Coronary artery (tissue), 2 donors: Measurements from ENCODE around the gene PPP1R8.

Experiments
- DNase-seq: peaks from one replicate; pipeline ENCODE4 v3.0.0-alpha.2; 2017; ENCODE audit warnings: low spot score
- H3K27ac ChIP-seq, 2 donors: fragments of 200-600 bp; sonication (generic); one replicate each; pipeline ENCODE4 v1.5.1; 2016 to 2019
- H3K4me3 ChIP-seq: fragments of 200-600 bp; sonication (generic); 2 replicates; pipeline ENCODE4 v1.5.1; 2016; ENCODE audit warnings: mild to moderate bottlenecking, moderate library complexity
- TF ChIP-seq, protein P1 (sequence below): fragments of 200-600 bp; sonication (generic); IDR thresholded peaks from one replicate; pipeline ENCODE4 v1.5.1; 2019; ENCODE audit warnings: antibody characterized with exemption

The PPP1R8 gene

DNA sequence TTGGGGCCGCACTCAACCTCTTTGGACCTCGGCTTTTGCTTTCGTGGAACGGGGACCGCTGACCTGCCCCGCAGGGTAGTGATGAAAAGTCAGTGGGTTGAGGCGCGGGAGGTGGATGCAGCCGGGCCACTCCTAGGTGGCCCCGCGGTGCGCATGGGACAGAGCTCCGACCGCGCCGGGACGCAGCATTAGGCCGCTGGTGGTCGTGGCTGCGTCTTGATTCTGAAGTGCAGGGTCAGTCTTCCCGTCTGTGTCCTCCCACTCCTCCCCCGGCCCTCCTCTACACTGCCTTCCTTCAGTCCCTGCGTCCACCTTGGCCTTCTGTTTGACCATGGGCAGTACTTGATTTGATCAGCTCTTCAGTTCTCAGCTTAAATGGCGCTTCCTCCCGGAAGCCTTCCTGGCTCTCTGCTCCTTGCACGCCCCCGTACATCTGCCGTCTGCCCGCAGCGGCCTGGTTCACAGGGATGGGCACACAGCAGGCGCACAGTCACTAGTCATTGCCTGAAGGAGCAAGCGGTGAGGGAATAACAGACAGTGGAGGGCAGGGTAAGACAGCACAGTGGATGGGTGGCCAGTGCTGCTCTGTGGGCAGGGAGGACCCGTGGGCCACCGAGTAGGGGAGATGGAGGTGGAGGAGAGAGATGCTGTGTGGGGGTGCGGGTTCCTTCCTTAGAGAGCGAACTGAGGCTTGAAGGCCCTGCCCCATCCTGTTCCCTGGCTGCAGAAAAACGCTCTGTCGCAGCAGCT lies 42.4 kb downstream of the PPP1R8 start:
- DNase-seq: no peak
- Histone ChIP-seq H3K27ac (peak overlapping the region; percentile 62 to 85), H3K4me3 (peak overlapping the region; percentile 92)
- TF ChIP-seq, protein P1, sequence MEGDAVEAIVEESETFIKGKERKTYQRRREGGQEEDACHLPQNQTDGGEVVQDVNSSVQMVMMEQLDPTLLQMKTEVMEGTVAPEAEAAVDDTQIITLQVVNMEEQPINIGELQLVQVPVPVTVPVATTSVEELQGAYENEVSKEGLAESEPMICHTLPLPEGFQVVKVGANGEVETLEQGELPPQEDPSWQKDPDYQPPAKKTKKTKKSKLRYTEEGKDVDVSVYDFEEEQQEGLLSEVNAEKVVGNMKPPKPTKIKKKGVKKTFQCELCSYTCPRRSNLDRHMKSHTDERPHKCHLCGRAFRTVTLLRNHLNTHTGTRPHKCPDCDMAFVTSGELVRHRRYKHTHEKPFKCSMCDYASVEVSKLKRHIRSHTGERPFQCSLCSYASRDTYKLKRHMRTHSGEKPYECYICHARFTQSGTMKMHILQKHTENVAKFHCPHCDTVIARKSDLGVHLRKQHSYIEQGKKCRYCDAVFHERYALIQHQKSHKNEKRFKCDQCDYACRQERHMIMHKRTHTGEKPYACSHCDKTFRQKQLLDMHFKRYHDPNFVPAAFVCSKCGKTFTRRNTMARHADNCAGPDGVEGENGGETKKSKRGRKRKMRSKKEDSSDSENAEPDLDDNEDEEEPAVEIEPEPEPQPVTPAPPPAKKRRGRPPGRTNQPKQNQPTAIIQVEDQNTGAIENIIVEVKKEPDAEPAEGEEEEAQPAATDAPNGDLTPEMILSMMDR: no peak

DNA sequence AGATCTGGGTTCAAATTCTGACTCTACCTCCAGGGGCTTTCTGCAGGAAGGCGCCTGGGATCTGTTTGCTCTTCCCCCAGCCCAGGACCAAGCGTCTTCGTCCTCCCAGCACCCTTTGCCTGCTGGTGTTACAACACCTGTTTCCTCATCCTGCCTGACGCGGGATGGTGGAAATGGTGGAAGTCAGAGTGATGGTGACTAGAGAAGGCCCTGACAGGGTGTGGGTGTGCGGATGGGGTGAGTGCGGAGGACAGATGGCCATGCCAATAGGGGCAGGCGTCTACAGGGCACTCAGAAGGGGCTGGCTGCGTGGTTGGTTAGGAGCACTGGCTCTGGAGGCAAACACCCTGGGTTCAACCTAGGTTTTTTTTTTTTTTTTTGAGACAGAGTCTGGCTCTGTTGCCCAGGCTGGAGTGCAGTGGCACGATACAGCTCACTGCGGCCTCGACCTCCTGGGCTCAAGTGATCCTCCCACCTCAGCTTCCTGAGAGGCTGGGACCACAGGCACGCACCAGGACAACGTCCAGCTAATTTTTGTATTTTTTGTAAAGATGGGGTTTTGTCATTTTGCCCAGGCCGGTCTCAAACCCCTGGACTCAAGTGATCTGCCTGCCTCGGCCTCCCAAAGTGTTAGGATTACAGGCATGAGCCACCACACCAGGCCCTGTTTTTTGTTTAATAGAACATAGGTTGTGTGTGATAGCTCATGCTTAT lies 43.2 kb downstream of the PPP1R8 start:
- TF ChIP-seq, protein P1: no peak
- peak overlapping the region; percentile 66 to 85 for H3K27ac ChIP-seq
- no peak for DNase-seq
- peak overlapping the region; percentile 92 for H3K4me3 ChIP-seq

DNA sequence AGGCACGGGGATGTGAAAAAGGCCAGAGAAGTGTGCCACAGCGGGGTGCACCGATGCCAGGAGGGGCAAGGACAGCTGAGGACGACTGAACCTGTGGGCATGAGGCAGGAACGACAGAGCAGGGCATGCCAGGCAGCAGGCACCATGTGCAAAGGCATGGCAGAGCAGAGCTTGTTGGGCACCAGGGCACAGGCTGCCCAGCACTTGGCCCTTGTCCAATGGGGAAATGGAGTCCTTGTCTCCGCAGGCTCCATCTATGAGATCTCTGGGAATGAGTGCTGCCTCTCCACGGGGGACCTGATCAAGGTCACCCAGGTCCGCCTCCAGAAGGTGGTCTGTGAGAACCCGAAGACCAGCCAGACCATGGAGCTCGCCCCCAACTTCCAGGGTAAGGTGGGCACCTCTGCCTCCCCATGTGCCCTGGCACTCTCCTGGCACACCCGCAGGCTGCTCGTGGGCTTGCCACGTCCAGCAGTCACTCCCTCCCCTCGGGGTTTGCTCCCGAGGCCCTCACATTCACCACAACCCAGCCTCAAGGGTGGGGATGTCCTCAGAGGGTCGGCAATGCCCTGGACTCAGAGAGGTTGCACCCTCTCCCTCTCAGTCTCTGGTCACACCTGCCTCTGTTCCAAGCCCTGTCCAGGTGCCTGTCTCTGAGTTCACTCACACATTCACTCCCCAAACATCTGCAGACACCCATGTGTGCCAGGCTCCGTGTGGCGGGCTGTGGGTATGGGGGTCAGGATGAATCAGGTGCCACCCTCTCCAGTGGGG lies 45.9 kb downstream of the PPP1R8 start:
- TF ChIP-seq, protein P1: no peak
- Histone ChIP-seq H3K4me3 (no peak overlapping the region), H3K27ac (peak overlapping the region in 1 of 2 donors; percentile 41)
- DNase-seq: no peak

DNA sequence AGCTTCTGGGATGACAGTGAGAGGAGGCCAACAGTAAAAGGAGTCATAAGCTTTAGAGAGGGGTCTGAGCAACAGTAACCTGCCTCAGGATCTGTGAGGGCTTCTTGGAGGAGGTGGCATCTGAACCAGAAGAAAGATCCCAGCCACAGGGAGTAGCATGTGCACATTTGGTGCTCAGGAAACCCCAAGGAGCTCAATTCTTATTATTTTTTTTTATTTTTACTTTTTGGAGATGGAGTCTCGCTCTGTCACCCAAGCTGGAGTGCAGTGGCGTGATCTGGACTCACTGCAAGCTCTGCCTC lies 46.5 kb downstream of the PPP1R8 start:
- Histone ChIP-seq H3K4me3 (no peak overlapping the region), H3K27ac (peak overlapping the region in 1 of 2 donors; percentile 19)
- no peak for DNase-seq
- TF ChIP-seq, protein P1: no peak

DNA sequence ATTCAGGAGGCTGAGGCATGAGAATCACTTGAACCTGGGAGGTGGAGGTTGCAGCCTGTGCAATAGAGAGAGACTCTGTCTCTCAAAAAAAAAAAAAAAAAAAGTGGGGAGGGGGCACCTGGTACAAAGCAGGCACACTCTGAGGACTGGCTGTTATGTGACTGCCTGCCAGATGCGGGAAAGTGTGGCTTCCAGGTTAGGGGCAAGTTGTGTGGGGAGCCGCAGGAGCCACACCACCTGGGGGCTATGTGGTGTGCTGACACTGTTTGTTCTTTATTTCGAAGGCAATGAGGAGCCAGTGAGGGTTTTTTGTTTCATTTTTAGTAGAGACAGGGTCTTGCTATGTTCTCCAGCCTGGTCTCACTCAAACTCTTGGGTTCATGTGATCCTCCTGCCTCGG lies 47.5 kb downstream of the PPP1R8 start:
- TF ChIP-seq, protein P1: no peak
- no peak for DNase-seq
- Histone ChIP-seq H3K27ac (no peak overlapping the region), H3K4me3 (no peak overlapping the region)

DNA sequence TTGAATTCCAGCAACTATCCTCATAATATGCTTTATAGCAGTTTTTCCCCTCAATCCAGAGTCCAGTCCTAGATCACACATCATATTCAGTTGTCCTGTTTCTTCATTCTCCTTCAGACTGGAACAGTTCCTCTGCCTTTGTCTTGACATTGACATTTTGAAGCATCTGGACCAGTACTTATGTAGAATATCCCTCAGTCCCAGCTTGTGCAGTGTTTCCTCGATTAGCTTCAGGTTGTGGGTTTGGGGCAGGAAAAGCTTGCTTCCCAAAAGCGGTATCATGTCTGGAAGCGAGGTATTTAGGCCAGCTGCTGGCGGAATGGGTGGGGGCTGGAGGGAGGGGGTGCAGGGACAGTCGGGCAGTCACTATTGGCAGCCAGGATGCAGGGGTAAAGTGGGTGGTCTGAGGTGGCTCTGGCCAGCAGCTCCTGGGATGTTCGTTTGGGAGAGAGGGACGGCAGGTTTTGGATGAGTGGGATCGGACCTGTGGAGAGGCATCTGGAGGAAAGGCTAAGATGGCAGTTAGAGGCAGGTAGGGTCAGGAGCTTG lies 48.3 kb downstream of the PPP1R8 start:
- no peak for DNase-seq
- TF ChIP-seq, protein P1: no peak
- H3K27ac ChIP-seq: peak overlapping the region in 1 of 2 donors; percentile 16
- H3K4me3 ChIP-seq: no peak overlapping the region
